HL-60 (cell line): ENCODE results near the gene FGFR1OP2.

Source experiments
- DNase-seq, 2 experiments: peaks; one replicate each; pipeline ENCODE4 v3.0.0-alpha.2; 2010 to 2020; ENCODE audit warnings: low read depth in 1 of 2, low spot score in 1 of 2
- H3K27ac ChIP-seq: fragments of 250-450 bp; sonication (Bioruptor Pico); replicated peaks from 2 replicates; pipeline ENCODE4 v1.5.1; 2020; ENCODE audit warnings: mild to moderate bottlenecking, moderate library complexity
- H3K27me3 ChIP-seq: fragments of 250-450 bp; sonication (Bioruptor Pico); 2 replicates; pipeline ENCODE4 v1.5.1; 2021; ENCODE audit warnings: mild to moderate bottlenecking, moderate library complexity; ENCODE audit not compliant: insufficient read depth, poor library complexity, severe bottlenecking
- H3K4me3 ChIP-seq: replicated peaks from 2 replicates; pipeline ENCODE4 v1.5.1; 2011; ENCODE audit warnings: mild to moderate bottlenecking, control low read depth, low read length; ENCODE audit not compliant: insufficient read depth
- CTCF ChIP-seq: IDR thresholded peaks from one replicate; pipeline ENCODE4 v1.5.1; 2011; ENCODE audit warnings: low read length, control low read depth, inconsistent platforms; ENCODE audit not compliant: insufficient read depth
- GABPA ChIP-seq: IDR thresholded peaks from 2 replicates; pipeline ENCODE4 v1.6.1; 2012; ENCODE audit warnings: low read depth
- POLR2AphosphoS5 ChIP-seq: IDR thresholded peaks from 2 replicates; pipeline ENCODE4 v1.6.1; 2012; ENCODE audit warnings: low read depth
- SPI1 ChIP-seq: IDR thresholded peaks from 2 replicates; pipeline ENCODE4 v1.6.1; 2012; ENCODE audit warnings: low read depth, mild to moderate bottlenecking, borderline replicate concordance
- TF ChIP-seq, protein P1 (sequence below): IDR thresholded peaks from 2 replicates; pipeline ENCODE4 v1.6.1; 2012; ENCODE audit warnings: low read depth; ENCODE audit not compliant: insufficient replicate concordance

Gene FGFR1OP2

GRCh38 chr12:26970136-26970535 lies 31.9 kb downstream of the FGFR1OP2 start:
- TF ChIP-seq, protein P1, sequence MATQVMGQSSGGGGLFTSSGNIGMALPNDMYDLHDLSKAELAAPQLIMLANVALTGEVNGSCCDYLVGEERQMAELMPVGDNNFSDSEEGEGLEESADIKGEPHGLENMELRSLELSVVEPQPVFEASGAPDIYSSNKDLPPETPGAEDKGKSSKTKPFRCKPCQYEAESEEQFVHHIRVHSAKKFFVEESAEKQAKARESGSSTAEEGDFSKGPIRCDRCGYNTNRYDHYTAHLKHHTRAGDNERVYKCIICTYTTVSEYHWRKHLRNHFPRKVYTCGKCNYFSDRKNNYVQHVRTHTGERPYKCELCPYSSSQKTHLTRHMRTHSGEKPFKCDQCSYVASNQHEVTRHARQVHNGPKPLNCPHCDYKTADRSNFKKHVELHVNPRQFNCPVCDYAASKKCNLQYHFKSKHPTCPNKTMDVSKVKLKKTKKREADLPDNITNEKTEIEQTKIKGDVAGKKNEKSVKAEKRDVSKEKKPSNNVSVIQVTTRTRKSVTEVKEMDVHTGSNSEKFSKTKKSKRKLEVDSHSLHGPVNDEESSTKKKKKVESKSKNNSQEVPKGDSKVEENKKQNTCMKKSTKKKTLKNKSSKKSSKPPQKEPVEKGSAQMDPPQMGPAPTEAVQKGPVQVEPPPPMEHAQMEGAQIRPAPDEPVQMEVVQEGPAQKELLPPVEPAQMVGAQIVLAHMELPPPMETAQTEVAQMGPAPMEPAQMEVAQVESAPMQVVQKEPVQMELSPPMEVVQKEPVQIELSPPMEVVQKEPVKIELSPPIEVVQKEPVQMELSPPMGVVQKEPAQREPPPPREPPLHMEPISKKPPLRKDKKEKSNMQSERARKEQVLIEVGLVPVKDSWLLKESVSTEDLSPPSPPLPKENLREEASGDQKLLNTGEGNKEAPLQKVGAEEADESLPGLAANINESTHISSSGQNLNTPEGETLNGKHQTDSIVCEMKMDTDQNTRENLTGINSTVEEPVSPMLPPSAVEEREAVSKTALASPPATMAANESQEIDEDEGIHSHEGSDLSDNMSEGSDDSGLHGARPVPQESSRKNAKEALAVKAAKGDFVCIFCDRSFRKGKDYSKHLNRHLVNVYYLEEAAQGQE = no peak
- TF ChIP-seq GABPA (no peak), CTCF (no peak), POLR2AphosphoS5 (no peak; the same call in 1 of the 2 replicates), SPI1 (no peak)
- no peaks in the 10 kb centered on the region for H3K27me3 ChIP-seq
- no peak for DNase-seq
- no peak overlapping the region for H3K27ac ChIP-seq
- no peak overlapping the region for H3K4me3 ChIP-seq

- Histone ChIP-seq H3K27me3 (no peaks in the 10 kb centered on the region), H3K27ac (no peak overlapping the region), H3K4me3 (no peak overlapping the region)
- TF ChIP-seq POLR2AphosphoS5 (no peak), SPI1 (no peak)
- no peak for DNase-seq
Observed at GRCh38 chr12:26971963-26972362, 33.7 kb downstream of the FGFR1OP2 start.

GRCh38 chr12:26976687-26977086 lies 38.4 kb downstream of the FGFR1OP2 start:
- Histone ChIP-seq H3K27ac (no peak overlapping the region), H3K27me3 (no peaks in the 10 kb centered on the region), H3K4me3 (no peak overlapping the region)
- peak in 1 of 2 experiments; percentile 21 for DNase-seq
- TF ChIP-seq, protein P1 = no peak
- TF ChIP-seq CTCF (no peak), SPI1 (no peak), GABPA (no peak), POLR2AphosphoS5 (no peak)

DNA sequence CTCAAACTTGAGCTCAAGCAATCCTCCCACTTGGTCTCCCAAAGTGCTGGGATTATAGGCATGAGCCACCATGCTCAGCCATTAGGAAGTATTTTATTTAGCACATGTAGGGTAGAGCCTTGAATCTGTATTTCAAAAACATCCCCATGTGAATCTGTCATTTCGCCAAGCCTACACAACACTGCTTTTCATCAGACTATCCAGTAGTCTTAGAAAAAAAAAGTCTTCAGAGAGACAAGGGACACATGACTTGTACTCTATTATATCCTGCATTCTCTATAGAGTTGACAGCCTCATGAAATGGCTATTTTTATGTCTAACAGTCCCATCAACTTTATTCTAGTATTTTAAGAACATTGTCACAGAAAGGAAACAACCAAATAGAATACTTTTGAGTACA lies 40.5 kb downstream of the FGFR1OP2 start:
- DNase-seq = no peak
- Histone ChIP-seq H3K27me3 (no peaks in the 10 kb centered on the region), H3K27ac (no peak overlapping the region), H3K4me3 (no peak overlapping the region)
- TF ChIP-seq, protein P1 = no peak
- TF ChIP-seq POLR2AphosphoS5 (no peak), SPI1 (no peak), GABPA (no peak), CTCF (no peak)
